Mesendoderm (in vitro differentiated cells): ENCODE measurements around the gene LRRC75A.
"Not testable (repeated sequence)": the region's sequence is repeated elsewhere in the genome, so short reads cannot be mapped to it uniquely, and the experiment has no call there.

Experiments
- DNase-seq: peaks from one replicate; pipeline ENCODE4 v3.0.0; 2013
- H2AK5ac ChIP-seq: 2 replicates; pipeline ENCODE4 v1.6.1; 2013; ENCODE audit warnings: low read length, inconsistent platforms
- H2BK120ac ChIP-seq: 2 replicates; pipeline ENCODE4 v1.6.1; 2013; ENCODE audit warnings: low read depth, mild to moderate bottlenecking, low read length, moderate library complexity, mixed read lengths
- H2BK15ac ChIP-seq: replicated peaks from 2 replicates; pipeline ENCODE4 v1.6.1; 2013; ENCODE audit warnings: low read depth, mild to moderate bottlenecking, moderate library complexity
- H2BK5ac ChIP-seq: 2 replicates; pipeline ENCODE4 v1.6.1; 2013; ENCODE audit warnings: low read length, inconsistent platforms
- H3K18ac ChIP-seq: 2 replicates; pipeline ENCODE4 v1.6.1; 2013; ENCODE audit warnings: mild to moderate bottlenecking, low read length, mixed read lengths
- H3K23ac ChIP-seq: one replicate; pipeline ENCODE4 v1.6.1; 2013; ENCODE audit warnings: low read length
- H3K27ac ChIP-seq: 2 replicates; pipeline ENCODE4 v1.5.1; 2013; ENCODE audit warnings: low read depth, mild to moderate bottlenecking, inconsistent platforms, low read length, moderate library complexity
- H3K27me3 ChIP-seq: 2 replicates; pipeline ENCODE4 v1.6.1; 2013; ENCODE audit warnings: low read length, control low read depth, mild to moderate bottlenecking, inconsistent platforms; ENCODE audit not compliant: insufficient read depth, poor library complexity
- H3K36me3 ChIP-seq: 2 replicates; pipeline ENCODE4 v1.6.1; 2013; ENCODE audit warnings: low read length, inconsistent platforms; ENCODE audit not compliant: control insufficient read depth, insufficient read depth
- H3K4ac ChIP-seq: one replicate; pipeline ENCODE4 v1.6.1; 2013; ENCODE audit warnings: low read depth, mild to moderate bottlenecking, low read length, moderate library complexity
- H3K4me1 ChIP-seq: 2 replicates; pipeline ENCODE4 v1.6.1; 2013; ENCODE audit warnings: low read depth, low read length, inconsistent platforms; ENCODE audit not compliant: control insufficient read depth
- H3K4me2 ChIP-seq: 2 replicates; pipeline ENCODE4 v1.6.1; 2013; ENCODE audit warnings: low read length
- H3K4me3 ChIP-seq: 2 replicates; pipeline ENCODE4 v1.5.1; 2013; ENCODE audit warnings: mild to moderate bottlenecking, low read length
- H3K56ac ChIP-seq: one replicate; pipeline ENCODE4 v1.6.1; 2013; ENCODE audit warnings: low read length
- H3K79me1 ChIP-seq: 2 replicates; pipeline ENCODE4 v1.6.1; 2013; ENCODE audit warnings: low read length, inconsistent platforms
- H3K79me2 ChIP-seq: 2 replicates; pipeline ENCODE4 v1.6.1; 2013; ENCODE audit warnings: mild to moderate bottlenecking, low read length; ENCODE audit not compliant: control insufficient read depth, insufficient read depth
- H3K9ac ChIP-seq: 2 replicates; pipeline ENCODE4 v1.6.1; 2013; ENCODE audit warnings: low read length, inconsistent platforms
- H4K5ac ChIP-seq: one replicate; pipeline ENCODE4 v1.6.1; 2013; ENCODE audit warnings: low read length
- H4K8ac ChIP-seq: one replicate; pipeline ENCODE4 v1.6.1; 2013; ENCODE audit warnings: low read depth, mild to moderate bottlenecking, control low read depth, low read length, moderate library complexity
- WGBS: extraction: QIAGEN DNeasy Blood & Tissue Kit; methylation state at CpG from one replicate; pipeline ENCODE4 v1.1.7; 2013; ENCODE audit warnings: low lambda C conversion rate, missing lambda C conversion rate; ENCODE audit not compliant: insufficient coverage; ENCODE audit errors: extremely low coverage; 5-methylcytosine and 5-hydroxymethylcytosine counted together

The LRRC75A gene

DNA sequence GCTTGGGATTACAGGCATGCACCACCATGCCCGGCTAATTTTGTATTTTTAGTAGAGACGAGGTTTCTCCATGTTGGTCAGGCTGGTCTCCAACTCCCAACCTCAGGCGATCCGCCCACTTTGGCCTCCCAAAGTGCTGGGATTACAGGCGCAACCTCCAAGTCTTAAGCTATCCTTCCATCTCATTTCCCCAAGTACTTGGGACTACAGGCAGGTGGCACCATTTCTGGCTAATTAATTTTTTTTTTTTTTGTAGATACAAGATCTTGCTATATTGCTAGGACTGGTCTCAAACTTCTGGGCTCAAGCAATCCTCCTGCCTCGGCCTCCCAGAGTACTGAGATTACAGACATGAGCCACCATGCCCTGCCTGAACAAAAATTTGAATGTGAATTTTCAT, 33.6 kb upstream of the LRRC75A start:
- H3K4me3 ChIP-seq, H3K27me3 ChIP-seq, H3K18ac ChIP-seq, H3K36me3 ChIP-seq, H3K23ac ChIP-seq, H3K4me2 ChIP-seq, H3K56ac ChIP-seq, H3K4me1 ChIP-seq, H3K27ac ChIP-seq, H2BK120ac ChIP-seq, H4K5ac ChIP-seq, H3K79me1 ChIP-seq, H2BK15ac ChIP-seq, H3K9ac ChIP-seq, H2BK5ac ChIP-seq, H3K79me2 ChIP-seq, H4K8ac ChIP-seq, H2AK5ac ChIP-seq, H3K4ac ChIP-seq: not testable (repeated sequence)
- WGBS: no CpG with 5 or more reads among the region's 6 CpGs
- DNase-seq: peak; percentile 21

DNA sequence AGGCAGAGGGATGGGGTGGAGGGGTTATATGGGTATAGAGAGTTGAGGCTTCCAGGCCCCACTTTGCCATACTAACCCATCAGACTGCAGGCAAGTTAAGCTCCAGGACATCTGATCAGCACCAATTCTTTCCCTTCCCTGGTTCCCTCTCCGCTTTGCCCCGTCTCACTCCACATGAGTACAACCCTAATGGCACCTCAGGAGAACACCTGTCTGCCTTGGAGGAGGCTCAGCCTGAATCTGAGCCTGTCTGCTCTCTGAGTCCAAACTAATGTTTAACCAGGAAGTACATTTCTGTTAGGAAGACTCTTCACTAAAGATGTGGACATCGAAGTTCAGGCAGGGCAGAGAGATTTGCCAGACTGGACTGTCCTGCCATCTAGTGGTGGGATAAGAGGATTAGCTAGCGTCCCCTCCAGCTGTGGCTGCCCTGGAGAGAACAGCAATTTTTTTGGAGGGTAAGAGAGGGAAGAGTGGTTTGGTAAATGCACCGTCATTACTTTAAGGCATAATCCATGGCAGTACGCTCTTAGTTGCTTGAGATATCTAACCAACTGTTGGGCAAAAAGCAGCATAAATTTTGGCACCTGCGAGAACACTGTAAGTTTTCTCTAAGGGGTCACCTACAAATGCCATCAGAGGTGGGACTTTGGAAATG, 29.2 kb upstream of the LRRC75A start:
- H2BK15ac ChIP-seq: no peak overlapping the region
- no peaks in the 10 kb centered on the region for H3K79me2 ChIP-seq
- no peak overlapping the region for H2AK5ac ChIP-seq
- no peak overlapping the region for H3K4ac ChIP-seq
- no peaks in the 10 kb centered on the region for H3K79me1 ChIP-seq
- H3K27ac ChIP-seq: no peak overlapping the region
- H3K36me3 ChIP-seq: no peaks in the 10 kb centered on the region
- H3K56ac ChIP-seq: peak overlapping the region; percentile 68
- no peak overlapping the region for H3K9ac ChIP-seq
- H2BK5ac ChIP-seq: no peak overlapping the region
- no peaks in the 10 kb centered on the region for H3K4me1 ChIP-seq
- no peak overlapping the region for H4K5ac ChIP-seq
- DNase-seq: peak; percentile 86
- no peak overlapping the region for H4K8ac ChIP-seq
- H3K23ac ChIP-seq: no peak overlapping the region
- no CpG with 5 or more reads among the region's 7 CpGs for WGBS
- H3K18ac ChIP-seq: no peak overlapping the region
- H3K4me3 ChIP-seq: no peak overlapping the region
- no peak overlapping the region for H2BK120ac ChIP-seq
- no peaks in the 10 kb centered on the region for H3K27me3 ChIP-seq
- no peak overlapping the region for H3K4me2 ChIP-seq

GRCh38 chr17:16519021-16519420, 27.0 kb upstream of the LRRC75A start:
- no peaks in the 10 kb centered on the region for H3K4me1 ChIP-seq
- H2AK5ac ChIP-seq: no peak overlapping the region
- H4K8ac ChIP-seq: no peak overlapping the region
- H3K27me3 ChIP-seq: no peaks in the 10 kb centered on the region
- H3K23ac ChIP-seq: no peak overlapping the region
- H2BK5ac ChIP-seq: no peak overlapping the region
- no peak overlapping the region for H3K4me3 ChIP-seq
- H2BK120ac ChIP-seq: no peak overlapping the region
- H3K79me1 ChIP-seq: no peaks in the 10 kb centered on the region
- H3K18ac ChIP-seq: no peak overlapping the region
- H4K5ac ChIP-seq: no peak overlapping the region
- no peaks in the 10 kb centered on the region for H3K36me3 ChIP-seq
- no peak overlapping the region for H3K56ac ChIP-seq
- no peak for DNase-seq
- no peak overlapping the region for H3K4me2 ChIP-seq
- H3K9ac ChIP-seq: no peak overlapping the region
- no peak overlapping the region for H2BK15ac ChIP-seq
- no peaks in the 10 kb centered on the region for H3K79me2 ChIP-seq
- H3K27ac ChIP-seq: no peak overlapping the region
- H3K4ac ChIP-seq: no peak overlapping the region

- no peaks in the 10 kb centered on the region for H3K79me1 ChIP-seq
- no CpG with 5 or more reads among the region's 7 CpGs for WGBS
Observed at GRCh38 chr17:16517477-16517876, 25.5 kb upstream of the LRRC75A start.

GRCh38 chr17:16516594-16517051, 24.6 kb upstream of the LRRC75A start:
- Histone ChIP-seq H2BK120ac (no peak overlapping the region), H3K23ac (no peak overlapping the region), H3K9ac (no peak overlapping the region), H2BK5ac (no peak overlapping the region), H2BK15ac (no peak overlapping the region), H3K27ac (no peak overlapping the region), H3K4me3 (no peak overlapping the region), H3K4me1 (peaks cover 2% of the 10 kb centered on the region), H2AK5ac (no peak overlapping the region), H4K8ac (no peak overlapping the region), H3K36me3 (no peaks in the 10 kb centered on the region), H4K5ac (no peak overlapping the region), H3K18ac (no peak overlapping the region), H3K4me2 (no peak overlapping the region), H3K79me2 (no peaks in the 10 kb centered on the region), H3K27me3 (no peaks in the 10 kb centered on the region), H3K79me1 (no peaks in the 10 kb centered on the region), H3K56ac (no peak overlapping the region), H3K4ac (no peak overlapping the region)
- no CpG with 5 or more reads among the region's 16 CpGs for WGBS
- peak; percentile 75 for DNase-seq

More at GRCh38 chr17:16517477-16517876, 25.5 kb upstream of the LRRC75A start:
- no peaks in the 10 kb centered on the region for H3K36me3 ChIP-seq
- H3K4me3 ChIP-seq: no peak overlapping the region
- no peak overlapping the region for H3K27ac ChIP-seq
- DNase-seq: no peak
- no peaks in the 10 kb centered on the region for H3K4me1 ChIP-seq
- no peaks in the 10 kb centered on the region for H3K27me3 ChIP-seq
- H4K8ac ChIP-seq: no peak overlapping the region
- H2BK15ac ChIP-seq: no peak overlapping the region
- no peak overlapping the region for H4K5ac ChIP-seq
- no peak overlapping the region for H3K18ac ChIP-seq
- H2AK5ac ChIP-seq: no peak overlapping the region
- H3K56ac ChIP-seq: no peak overlapping the region
- no peak overlapping the region for H2BK120ac ChIP-seq
- no peak overlapping the region for H2BK5ac ChIP-seq
- no peak overlapping the region for H3K4ac ChIP-seq
- no peak overlapping the region for H3K4me2 ChIP-seq
- no peaks in the 10 kb centered on the region for H3K79me2 ChIP-seq
- no peak overlapping the region for H3K23ac ChIP-seq
- H3K9ac ChIP-seq: no peak overlapping the region

GRCh38 chr17:16515933-16516332, 23.9 kb upstream of the LRRC75A start:
- Histone ChIP-seq H3K27ac (no peak overlapping the region), H3K18ac (no peak overlapping the region), H2BK5ac (no peak overlapping the region)

More at GRCh38 chr17:16515933-16516332, 23.9 kb upstream of the LRRC75A start:
- no peak overlapping the region for H3K4me3 ChIP-seq
- H3K9ac ChIP-seq: no peak overlapping the region
- WGBS: no CpG with 5 or more reads among the region's 4 CpGs
- no peak overlapping the region for H2AK5ac ChIP-seq
- no peak overlapping the region for H4K5ac ChIP-seq
- no peak overlapping the region for H3K4ac ChIP-seq
- H3K4me1 ChIP-seq: peaks cover 4% of the 10 kb centered on the region
- H3K4me2 ChIP-seq: no peak overlapping the region
- H3K79me1 ChIP-seq: no peaks in the 10 kb centered on the region
- H3K56ac ChIP-seq: no peak overlapping the region
- DNase-seq: no peak
- H2BK15ac ChIP-seq: no peak overlapping the region
- no peak overlapping the region for H4K8ac ChIP-seq
- H3K23ac ChIP-seq: no peak overlapping the region
- H2BK120ac ChIP-seq: no peak overlapping the region
- no peaks in the 10 kb centered on the region for H3K27me3 ChIP-seq
- H3K36me3 ChIP-seq: no peaks in the 10 kb centered on the region
- H3K79me2 ChIP-seq: no peaks in the 10 kb centered on the region
